ENCODE data around the gene HSD17B8.

- TF ChIP-seq CTCF (IDR thresholded peaks at IDR 0.05): no peak
- no peak for TF ChIP-seq POLR2AphosphoS5 (IDR thresholded peaks at IDR 0.05; ENCODE audit: low read depth, low read length)
These were observed 29.7 kb upstream of the HSD17B8 start for GRCh38 chr6:33174784-33175183.
